ENCODE data around the gene TBC1D14. TPM values are rescaled to one million over a fixed set of nuclear protein-coding genes. Genes with fewer than 3 reads are reported as not detected.

Gene TBC1D14
- total RNA-seq, 1 experiment from 2014 or later: 50.2 TPM

- H3K36me3 Mint-ChIP-seq (ENCODE audit: insufficient read depth in 1 of 3, low read depth in 3 of 3): peaks cover 26 to 78% (median 55%) of the 10 kb centered on the region in 3 experiments
- no peak overlapping the region for H4K91ac ChIP-seq (ENCODE audit: insufficient read length, low read depth, low read length)
- no peaks in the 10 kb centered on the region; the same call in 1 of the 2 replicates for H3K27me3 Mint-ChIP-seq (ENCODE audit: low read depth)
- H3K14ac ChIP-seq (ENCODE audit: insufficient read depth, low read length): no peak overlapping the region; the same call in 1 of the 2 replicates
- peaks cover 7 to 13% of the 10 kb centered on the region in 2 experiments; a peak in 3 of 4 replicates for H3K4me1 Mint-ChIP-seq
- no peak for DNase-seq
- H3K9ac ChIP-seq (ENCODE audit: extremely low read depth, insufficient read length, low read length): no peak overlapping the region
- H3K18ac ChIP-seq (ENCODE audit: insufficient read length, low read depth, low read length): no peak overlapping the region
- no peaks in the 10 kb centered on the region for H3K79me2 ChIP-seq (ENCODE audit: insufficient read depth, low read length)
- no peak for TF ChIP-seq CTCF (conservative IDR thresholded peaks at IDR 0.05)
- H2AFZ ChIP-seq (ENCODE audit: low read length): no peak overlapping the region
- no peak overlapping the region for H3T11ph ChIP-seq (ENCODE audit: low read length)
- no peak overlapping the region for H3K23ac ChIP-seq (ENCODE audit: insufficient read length, low read depth, low read length)
- no peaks in the 10 kb centered on the region; the same call in 1 of the 2 replicates for H3K27me3 ChIP-seq (ENCODE audit: insufficient read depth, low read length)
- H3K4me1 ChIP-seq (ENCODE audit: insufficient read depth, low read length): no peaks in the 10 kb centered on the region
- H4K20me1 ChIP-seq (ENCODE audit: control insufficient read depth, insufficient read depth, insufficient read length): no peaks in the 10 kb centered on the region
- H3K9me3 ChIP-seq (ENCODE audit: control insufficient read depth, low read depth, low read length): no peaks in the 10 kb centered on the region
- no peak overlapping the region for H3K4me3 Mint-ChIP-seq
- no peak overlapping the region; a peak in 1 of 7 replicates for H3K27ac Mint-ChIP-seq
- H3K56ac ChIP-seq (ENCODE audit: insufficient read length, low read depth, low read length): no peak overlapping the region
- H3K4me2 ChIP-seq (ENCODE audit: insufficient read depth, insufficient read length, low read length): no peak overlapping the region
- H2BK20ac ChIP-seq (ENCODE audit: low read depth, low read length, poor library complexity, severe bottlenecking): no peak overlapping the region
- no peak overlapping the region for H2BK120ac ChIP-seq (ENCODE audit: low read depth, low read length, poor library complexity, severe bottlenecking)
- H2AK5ac ChIP-seq (ENCODE audit: insufficient read length, low read length): no peak overlapping the region
- H3K4ac ChIP-seq (ENCODE audit: low read depth, low read length): no peak overlapping the region
- WGBS (ENCODE audit: extremely low coverage, insufficient read length, low lambda C conversion rate): no CpG with 5 or more reads among the region's 9 CpGs
- no peak overlapping the region for H2BK15ac ChIP-seq (ENCODE audit: low read depth, low read length)
- no peak overlapping the region for H4K5ac ChIP-seq (ENCODE audit: insufficient read length, low read depth, low read length)
- no peaks in the 10 kb centered on the region for H3K79me1 ChIP-seq (ENCODE audit: insufficient read depth, low read depth, low read length, poor library complexity, severe bottlenecking)
- H3K9me3 Mint-ChIP-seq: no peaks in the 10 kb centered on the region; a peak in 1 of 5 replicates
- no peaks in the 10 kb centered on the region for H3K23me2 ChIP-seq (ENCODE audit: insufficient read length, low read depth, low read length, poor library complexity, severe bottlenecking)
- no peak overlapping the region for H2BK12ac ChIP-seq (ENCODE audit: insufficient read length, low read depth, low read length)
- no peak overlapping the region for H4K8ac ChIP-seq (replicated peaks; ENCODE audit: insufficient read length, low read depth, low read length)
- no peak overlapping the region for H3K27ac ChIP-seq (ENCODE audit: insufficient read length, low read depth, low read length)
- H2BK5ac ChIP-seq (ENCODE audit: insufficient read length, low read length): no peak overlapping the region
These were observed 108.7 kb downstream of the TBC1D14 start for GRCh38 chr4:7018281-7018680.
